Fibroblast of mammary gland (primary cell): ENCODE results near the gene CDH23.

Experiments
- DNase-seq: peaks from one replicate; pipeline ENCODE4 v3.0.0-alpha.2; 2010; ENCODE audit warnings: low read depth
- H3K4me3 ChIP-seq: 2 replicates; pipeline ENCODE4 v1.5.1; 2011; ENCODE audit warnings: low read depth, mild to moderate bottlenecking, low read length, moderate library complexity; ENCODE audit not compliant: control insufficient read depth
- TF ChIP-seq, protein P1 (sequence below): conservative IDR thresholded peaks from 2 replicates; pipeline ENCODE4 v1.5.1; 2011; ENCODE audit warnings: low read depth, low read length, inconsistent platforms; ENCODE audit not compliant: control insufficient read depth, insufficient read depth

CDH23 gene

DNA sequence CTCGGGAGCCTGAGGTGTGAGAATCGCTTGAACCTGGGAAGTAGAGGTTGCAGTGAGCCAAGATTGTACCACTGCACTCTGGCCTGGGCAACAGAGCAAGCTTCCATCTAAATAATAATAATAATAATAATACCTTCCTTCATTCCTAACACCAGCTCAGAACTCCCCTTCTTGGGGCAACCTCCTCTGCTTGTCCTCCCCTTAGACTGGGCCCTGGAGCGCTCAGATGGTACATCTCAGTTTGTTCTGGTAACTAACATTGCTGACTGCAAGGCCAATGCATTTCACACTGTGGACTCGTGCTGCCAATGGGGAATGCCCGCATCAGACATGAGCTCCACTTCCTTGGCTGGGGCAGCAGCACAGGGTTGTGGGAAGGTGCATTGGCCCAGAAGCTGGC is 245.3 kb downstream of the CDH23 start:
- no peak for DNase-seq
- no peak overlapping the region for H3K4me3 ChIP-seq
- TF ChIP-seq, protein P1, sequence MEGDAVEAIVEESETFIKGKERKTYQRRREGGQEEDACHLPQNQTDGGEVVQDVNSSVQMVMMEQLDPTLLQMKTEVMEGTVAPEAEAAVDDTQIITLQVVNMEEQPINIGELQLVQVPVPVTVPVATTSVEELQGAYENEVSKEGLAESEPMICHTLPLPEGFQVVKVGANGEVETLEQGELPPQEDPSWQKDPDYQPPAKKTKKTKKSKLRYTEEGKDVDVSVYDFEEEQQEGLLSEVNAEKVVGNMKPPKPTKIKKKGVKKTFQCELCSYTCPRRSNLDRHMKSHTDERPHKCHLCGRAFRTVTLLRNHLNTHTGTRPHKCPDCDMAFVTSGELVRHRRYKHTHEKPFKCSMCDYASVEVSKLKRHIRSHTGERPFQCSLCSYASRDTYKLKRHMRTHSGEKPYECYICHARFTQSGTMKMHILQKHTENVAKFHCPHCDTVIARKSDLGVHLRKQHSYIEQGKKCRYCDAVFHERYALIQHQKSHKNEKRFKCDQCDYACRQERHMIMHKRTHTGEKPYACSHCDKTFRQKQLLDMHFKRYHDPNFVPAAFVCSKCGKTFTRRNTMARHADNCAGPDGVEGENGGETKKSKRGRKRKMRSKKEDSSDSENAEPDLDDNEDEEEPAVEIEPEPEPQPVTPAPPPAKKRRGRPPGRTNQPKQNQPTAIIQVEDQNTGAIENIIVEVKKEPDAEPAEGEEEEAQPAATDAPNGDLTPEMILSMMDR: no peak

DNA sequence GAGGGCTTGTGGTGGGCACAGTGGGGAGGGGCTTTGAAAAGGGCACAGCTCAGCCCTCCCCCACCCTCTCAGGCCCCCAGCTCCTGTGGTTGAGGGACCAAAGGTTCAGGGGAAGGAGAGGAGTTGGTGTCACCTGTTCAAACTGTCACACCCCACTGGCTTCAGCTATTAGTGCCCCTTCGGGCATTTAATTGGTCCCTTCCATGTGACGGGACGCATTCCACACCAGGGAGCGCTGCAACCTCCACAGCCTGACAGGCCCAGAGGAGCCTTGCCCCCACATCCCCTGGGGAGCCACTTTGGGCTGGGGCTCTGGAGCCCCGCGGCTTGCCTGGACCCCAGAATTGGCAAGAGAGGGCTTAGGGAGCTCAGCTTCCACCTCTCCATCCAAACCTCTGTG is 247.2 kb downstream of the CDH23 start:
- no peak overlapping the region for H3K4me3 ChIP-seq
- TF ChIP-seq, protein P1: no peak
- DNase-seq: no peak

DNA sequence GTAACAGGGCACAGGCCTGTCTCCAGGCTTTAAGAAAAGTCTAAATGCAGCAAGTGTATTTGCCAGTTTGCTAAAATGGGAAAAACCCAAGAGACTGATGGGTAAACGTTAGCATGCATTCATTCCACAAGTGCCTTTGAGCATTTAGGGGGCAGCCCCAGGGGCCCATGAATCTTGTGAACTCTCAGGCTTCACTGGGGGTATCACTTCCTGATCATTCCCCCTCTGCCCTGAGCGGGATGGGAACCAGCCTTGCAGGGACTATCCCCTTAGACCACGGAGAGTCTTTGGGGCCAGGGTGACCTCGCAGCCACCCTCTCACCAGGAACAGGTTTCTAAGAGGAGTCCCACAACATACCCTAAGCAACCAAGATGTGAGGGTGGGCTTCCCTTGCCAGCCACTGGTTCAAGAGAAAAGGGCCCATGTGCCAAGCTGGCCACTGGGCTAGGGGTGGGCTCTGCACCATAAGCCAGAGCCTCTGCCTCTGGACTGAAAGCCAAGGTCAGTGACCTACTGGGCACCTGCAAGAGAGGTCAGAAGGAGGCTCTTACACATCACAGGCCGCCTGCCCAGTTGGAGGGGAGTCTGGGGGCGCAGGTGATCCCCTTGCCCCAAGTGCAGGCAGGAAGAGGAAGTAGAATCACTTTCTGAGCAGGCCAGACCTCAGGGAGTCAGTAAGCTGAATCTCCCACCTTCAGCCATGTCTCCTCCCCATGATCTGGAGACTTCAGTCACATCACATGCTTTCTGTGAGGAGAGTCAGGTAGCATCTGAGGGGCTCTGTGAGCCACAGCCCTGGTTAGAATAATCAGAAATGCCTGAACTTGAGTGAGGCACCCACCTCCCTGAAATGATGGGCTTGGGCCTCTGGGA is 247.8 kb downstream of the CDH23 start:
- TF ChIP-seq, protein P1: no peak
- DNase-seq: no peak
- H3K4me3 ChIP-seq: no peak overlapping the region

DNA sequence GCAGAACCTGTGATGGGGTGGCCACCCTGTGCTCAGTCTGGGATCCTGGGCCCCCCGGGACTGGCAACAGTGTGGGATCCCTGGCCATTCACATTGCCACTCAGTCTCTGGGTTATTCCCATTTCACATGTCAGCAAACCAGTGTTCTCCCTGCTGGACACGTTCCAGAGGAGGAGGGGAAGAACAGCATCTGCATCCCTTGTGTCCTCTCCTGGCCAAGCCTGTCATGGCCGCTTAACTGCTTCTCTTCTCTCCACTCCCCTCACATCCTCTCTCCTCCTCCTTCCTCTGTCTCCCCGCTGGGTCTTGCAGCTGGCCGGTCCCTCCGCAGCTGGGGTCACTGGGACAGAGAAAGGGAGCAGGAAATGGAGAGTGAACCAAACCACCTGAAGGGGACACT is 248.5 kb downstream of the CDH23 start:
- TF ChIP-seq, protein P1: no peak
- no peak for DNase-seq
- no peak overlapping the region for H3K4me3 ChIP-seq

DNA sequence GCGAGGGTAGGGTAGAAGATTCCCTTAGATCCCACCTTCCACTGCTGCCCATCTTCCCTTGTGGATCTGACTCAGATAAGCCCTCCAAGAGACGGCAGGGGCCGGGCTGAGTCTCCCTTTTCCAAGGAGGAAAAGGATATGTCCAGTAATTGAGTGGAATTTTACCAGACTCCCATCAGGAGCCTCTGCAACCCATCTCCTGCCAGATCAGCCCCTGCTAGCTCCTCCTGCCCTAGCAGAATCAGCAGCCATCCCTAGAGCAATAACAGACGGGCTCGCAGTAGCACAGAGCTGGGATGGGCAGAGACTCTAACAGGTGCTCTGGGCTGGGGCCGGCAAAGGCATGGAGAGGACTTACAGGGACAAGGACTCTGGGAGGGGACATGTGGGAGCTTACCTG is 249.3 kb downstream of the CDH23 start:
- TF ChIP-seq, protein P1: no peak
- no peak overlapping the region for H3K4me3 ChIP-seq
- DNase-seq: no peak

DNA sequence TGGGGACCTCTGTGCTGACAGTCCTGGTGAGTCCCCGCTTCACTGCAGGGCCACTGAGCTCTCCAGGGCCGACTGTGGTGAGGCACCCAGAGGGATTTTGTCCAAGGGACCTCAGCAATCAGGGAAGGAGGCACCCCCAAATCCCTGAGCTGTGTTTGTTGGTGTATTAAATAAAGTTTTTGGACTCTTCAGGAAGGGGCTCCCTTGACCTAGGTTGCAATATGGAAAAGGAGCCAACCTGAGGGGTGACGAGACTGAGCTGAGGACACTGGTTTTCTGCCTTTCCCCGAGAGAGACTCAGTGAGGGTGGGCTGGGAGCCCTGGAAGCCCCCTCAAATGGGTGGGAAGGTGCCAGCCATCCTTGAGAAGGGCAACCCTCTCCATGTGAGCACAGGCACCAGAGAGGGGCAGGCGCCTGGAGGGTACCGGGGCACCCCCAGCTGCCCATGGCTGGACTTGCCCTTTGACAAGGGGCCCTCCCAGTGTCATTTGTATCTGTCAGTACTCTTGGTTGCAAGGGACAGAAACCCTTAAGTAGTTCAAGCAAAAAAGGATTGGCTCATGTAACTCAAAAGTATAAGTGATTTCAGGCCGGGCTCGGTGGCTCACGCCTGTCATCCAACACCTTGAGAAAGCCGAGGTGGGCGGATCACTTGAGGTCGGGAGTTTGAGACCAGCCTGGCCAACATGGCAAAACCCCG is 250.0 kb downstream of the CDH23 start:
- DNase-seq: no peak
- TF ChIP-seq, protein P1: no peak
- no peak overlapping the region for H3K4me3 ChIP-seq
